Neural progenitor cell (in vitro differentiated cells): ENCODE measurements around the gene ADCY3. TPM values are rescaled to one million over a fixed set of nuclear protein-coding genes. Genes with fewer than 3 reads are reported as not detected.

ENCODE experiments used
- DNase-seq: peaks from one replicate; pipeline ENCODE4 v3.0.0-alpha.2; 2016; ENCODE audit warnings: low spot score
- H2AFZ ChIP-seq: fragments of 200-600 bp; sonication (generic); replicated peaks from 2 replicates; pipeline ENCODE4 v1.6.1; 2016; ENCODE audit warnings: antibody characterized with exemption
- H3F3A ChIP-seq: fragments of 200-600 bp; sonication (generic); 2 replicates; pipeline ENCODE4 v1.6.1; 2016; ENCODE audit warnings: antibody characterized with exemption, low read depth
- H3K27ac ChIP-seq: fragments of 200-600 bp; sonication (generic); 2 replicates; pipeline ENCODE4 v1.5.1; 2016; ENCODE audit warnings: mild to moderate bottlenecking
- H3K27me3 ChIP-seq: fragments of 200-600 bp; sonication (generic); 2 replicates; pipeline ENCODE4 v1.6.1; 2016; ENCODE audit warnings: mild to moderate bottlenecking, moderate library complexity
- H3K36me3 ChIP-seq: fragments of 200-600 bp; sonication (generic); 2 replicates; pipeline ENCODE4 v1.5.1; 2016
- H3K4me1 ChIP-seq: fragments of 200-600 bp; sonication (generic); 2 replicates; pipeline ENCODE4 v1.6.1; 2016; ENCODE audit warnings: mixed run types
- H3K4me2 ChIP-seq: fragments of 200-600 bp; sonication (generic); 2 replicates; pipeline ENCODE4 v1.6.1; 2016
- H3K4me3 ChIP-seq: fragments of 200-600 bp; sonication (generic); 2 replicates; pipeline ENCODE4 v1.5.1; 2016
- H3K79me2 ChIP-seq: fragments of 200-600 bp; sonication (generic); 2 replicates; pipeline ENCODE4 v1.6.1; 2016; ENCODE audit warnings: low read depth
- H3K9ac ChIP-seq: fragments of 200-600 bp; sonication (generic); 2 replicates; pipeline ENCODE4 v1.6.1; 2016
- H3K9me3 ChIP-seq: fragments of 200-600 bp; sonication (generic); 2 replicates; pipeline ENCODE4 v1.5.1; 2016; ENCODE audit warnings: low read depth
- H4K20me1 ChIP-seq: fragments of 200-600 bp; sonication (generic); 2 replicates; pipeline ENCODE4 v1.6.1; 2016; ENCODE audit warnings: low read depth
- H3K27ac Mint-ChIP-seq: 3 replicates; pipeline ENCODE4 v1.8.0; 2021; ENCODE audit warnings: mixed read lengths
- H3K27me3 Mint-ChIP-seq: 2 replicates; pipeline ENCODE4 v1.8.0; 2022; ENCODE audit warnings: low read depth, mild to moderate bottlenecking, inconsistent platforms, moderate library complexity, mixed read lengths; ENCODE audit not compliant: insufficient read depth
- H3K36me3 Mint-ChIP-seq: 3 replicates; pipeline ENCODE4 v1.8.0; 2021; ENCODE audit warnings: mixed read lengths
- H3K4me1 Mint-ChIP-seq: 3 replicates; pipeline ENCODE4 v1.8.0; 2021; ENCODE audit warnings: mixed read lengths
- H3K4me3 Mint-ChIP-seq: 3 replicates; pipeline ENCODE4 v1.8.0; 2021; ENCODE audit warnings: mild to moderate bottlenecking, moderate library complexity, mixed read lengths
- H3K9me3 Mint-ChIP-seq: 3 replicates; pipeline ENCODE4 v1.8.0; 2020; ENCODE audit warnings: mixed read lengths
- CTCF ChIP-seq: fragments of 200-600 bp; sonication (generic); IDR thresholded peaks from 2 replicates; pipeline ENCODE4 v1.5.1; 2017; ENCODE audit warnings: antibody characterized with exemption, mild to moderate bottlenecking
- EZH2 ChIP-seq: fragments of 200-600 bp; sonication (generic); IDR thresholded peaks from 2 replicates; pipeline ENCODE4 v1.6.1; 2017; ENCODE audit warnings: antibody characterized with exemption, mild to moderate bottlenecking, moderate library complexity
- EZH2phosphoT487 ChIP-seq: fragments of 200-600 bp; sonication (generic); IDR thresholded peaks from 2 replicates; pipeline ENCODE4 v1.6.1; 2017; ENCODE audit warnings: antibody characterized with exemption
- total RNA-seq: library from RNA; depleted of rRNA; stranded (reverse); fragments of >200 nt; gene quantifications from 2 replicates; pipeline ENCODE4 v1.2.3, GENCODE V29; 2015; ENCODE audit warnings: low replicate concordance

Gene ADCY3
- total RNA-seq, 1 donor from 2014 or later: 25.3 TPM

- H3K27me3 Mint-ChIP-seq: peaks cover 12% of the 10 kb centered on the region
- DNase-seq: no peak
- Histone ChIP-seq H3K9ac (no peak overlapping the region), H2AFZ (no peak overlapping the region), H3K36me3 (peaks cover 5% of the 10 kb centered on the region), H3F3A (no peaks in the 10 kb centered on the region), H3K4me1 (peaks cover 8% of the 10 kb centered on the region), H3K4me2 (no peak overlapping the region), H3K79me2 (no peaks in the 10 kb centered on the region), H3K9me3 (peaks cover 5% of the 10 kb centered on the region), H3K27ac (no peak overlapping the region), H3K4me3 (no peak overlapping the region), H4K20me1 (no peaks in the 10 kb centered on the region), H3K27me3 (no peaks in the 10 kb centered on the region)
- H3K4me3 Mint-ChIP-seq: no peak overlapping the region
- H3K27ac Mint-ChIP-seq: peak overlapping the region; percentile 6
- no peak for TF ChIP-seq EZH2
- TF ChIP-seq EZH2phosphoT487: no peak
- no peak for TF ChIP-seq CTCF
- H3K4me1 Mint-ChIP-seq: no peaks in the 10 kb centered on the region
- peaks cover 32% of the 10 kb centered on the region for H3K9me3 Mint-ChIP-seq
- peaks cover 48% of the 10 kb centered on the region for H3K36me3 Mint-ChIP-seq
Measured at GRCh38 chr2:24899361-24899910, 20.6 kb downstream of the ADCY3 start.

- Histone ChIP-seq H3F3A (no peaks in the 10 kb centered on the region), H4K20me1 (no peaks in the 10 kb centered on the region), H3K4me3 (no peak overlapping the region), H3K79me2 (no peaks in the 10 kb centered on the region), H3K27ac (peak overlapping the region; percentile 13), H2AFZ (no peak overlapping the region), H3K36me3 (peaks cover 5% of the 10 kb centered on the region), H3K4me1 (peaks cover 8% of the 10 kb centered on the region), H3K4me2 (peak overlapping the region; percentile 6), H3K9ac (no peak overlapping the region), H3K9me3 (peaks cover 5% of the 10 kb centered on the region), H3K27me3 (no peaks in the 10 kb centered on the region)
- Mint-ChIP-seq H3K4me3 (no peak overlapping the region), H3K27me3 (peaks cover 9% of the 10 kb centered on the region), H3K9me3 (peaks cover 37% of the 10 kb centered on the region), H3K27ac (peak overlapping the region; percentile 88), H3K36me3 (peaks cover 49% of the 10 kb centered on the region), H3K4me1 (no peaks in the 10 kb centered on the region)
- DNase-seq: peak; percentile 28
- TF ChIP-seq CTCF (no peak), EZH2 (no peak), EZH2phosphoT487 (no peak)
Measured at GRCh38 chr2:24898122-24899109, 21.6 kb downstream of the ADCY3 start.

GRCh38 chr2:24894750-24895149 lies 25.3 kb downstream of the ADCY3 start:
- Histone ChIP-seq H3K27me3 (no peaks in the 10 kb centered on the region), H3K9ac (no peak overlapping the region), H3K9me3 (peaks cover 9% of the 10 kb centered on the region), H3K27ac (no peak overlapping the region), H3K36me3 (peaks cover 5% of the 10 kb centered on the region), H3K4me2 (no peak overlapping the region), H3K79me2 (no peaks in the 10 kb centered on the region), H3K4me3 (no peak overlapping the region), H3K4me1 (peaks cover 8% of the 10 kb centered on the region), H4K20me1 (no peaks in the 10 kb centered on the region), H3F3A (no peaks in the 10 kb centered on the region), H2AFZ (no peak overlapping the region)
- Mint-ChIP-seq H3K27ac (no peak overlapping the region), H3K9me3 (peaks cover 41% of the 10 kb centered on the region), H3K36me3 (peaks cover 40% of the 10 kb centered on the region), H3K4me3 (no peak overlapping the region), H3K4me1 (no peaks in the 10 kb centered on the region), H3K27me3 (peaks cover 9% of the 10 kb centered on the region)
- no peak for DNase-seq
- TF ChIP-seq EZH2phosphoT487 (no peak), EZH2 (no peak), CTCF (no peak)
